Upper lobe of right lung (tissue), 1 donor: Measurements from ENCODE around the gene HMG20A. TPM values are rescaled to one million over a fixed set of nuclear protein-coding genes. Genes with fewer than 3 reads are reported as not detected.

Experiments used
- ATAC-seq: fragments of 200-7000 bp; cut with Tn5 transposase; one replicate; pipeline ENCODE4 v1.9.1; 2020; ENCODE audit warnings: mild to moderate bottlenecking, moderate library complexity
- DNase-seq: peaks from one replicate; pipeline ENCODE4 v3.0.0-alpha.2; 2020
- H3K27ac ChIP-seq: fragments of 200-600 bp; one replicate; pipeline ENCODE4 v1.8.0; 2022
- H3K27me3 ChIP-seq: fragments of 200-600 bp; one replicate; pipeline ENCODE4 v1.8.0; 2022; ENCODE audit warnings: mild to moderate bottlenecking
- H3K36me3 ChIP-seq: fragments of 200-600 bp; one replicate; pipeline ENCODE4 v1.8.0; 2022
- H3K4me1 ChIP-seq: fragments of 200-600 bp; one replicate; pipeline ENCODE4 v1.8.0; 2022
- H3K4me3 ChIP-seq: fragments of 200-600 bp; one replicate; pipeline ENCODE4 v1.8.0; 2022; ENCODE audit warnings: mild to moderate bottlenecking
- H3K9me3 ChIP-seq: fragments of 200-600 bp; one replicate; pipeline ENCODE4 v1.8.0; 2022
- intact Hi-C: fragments of 100-400 bp; cut with DNase I; formaldehyde crosslinking; loops from one replicate; pipeline ENCODE4 v1.11.0; 2022
- total RNA-seq: library from RNA; stranded (reverse); fragmentation: NEBNext Ultra II Directional; extraction: Animal tissue kit (Norgen Biotek cat#: 25700); gene quantifications from one replicate; pipeline ENCODE4 v1.2.1, GENCODE V29; 2021
- TF ChIP-seq, protein P1 (sequence below): fragments of 200-600 bp; IDR thresholded peaks from one replicate; pipeline ENCODE4 v1.8.0; 2022; ENCODE audit warnings: antibody characterized with exemption
- donor health status: DM: no; HTN: yes; CAD: no; lungs with severe emphysema.

The HMG20A gene
- total RNA-seq, 1 donor from 2014 or later = 41.9 TPM

DNA sequence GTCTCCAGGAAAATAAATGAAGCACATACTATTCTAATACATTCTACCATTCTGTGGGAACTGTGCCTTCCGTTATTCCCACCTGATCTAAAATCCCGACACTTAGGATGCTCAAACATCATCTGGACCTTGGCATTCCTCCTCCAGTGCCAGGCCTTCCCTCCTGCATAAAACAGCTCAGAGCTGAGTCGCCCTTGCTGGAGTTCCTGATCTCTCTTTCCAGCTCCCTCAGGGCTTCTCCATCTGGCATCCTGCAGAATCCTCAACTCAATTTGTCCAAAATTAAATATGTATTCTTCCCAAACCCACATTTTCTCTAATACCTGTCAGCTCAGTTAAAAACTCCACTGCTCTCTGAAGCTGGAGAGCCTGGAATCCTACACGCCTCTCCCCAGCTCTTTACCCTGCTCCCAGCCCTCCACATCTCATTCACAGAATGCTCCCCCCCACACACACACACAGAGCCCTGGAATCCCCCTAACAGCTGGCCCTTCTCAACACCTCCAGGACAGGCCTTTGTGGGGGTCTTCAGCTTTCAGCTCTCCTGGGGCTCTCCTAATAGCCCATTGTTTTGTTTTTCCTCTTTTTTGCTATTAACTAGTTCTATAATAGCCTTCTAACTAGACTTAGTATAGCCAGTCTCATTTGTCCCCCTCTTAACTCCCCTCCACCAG is 78.5 kb downstream of the HMG20A start:
- TF ChIP-seq, protein P1, sequence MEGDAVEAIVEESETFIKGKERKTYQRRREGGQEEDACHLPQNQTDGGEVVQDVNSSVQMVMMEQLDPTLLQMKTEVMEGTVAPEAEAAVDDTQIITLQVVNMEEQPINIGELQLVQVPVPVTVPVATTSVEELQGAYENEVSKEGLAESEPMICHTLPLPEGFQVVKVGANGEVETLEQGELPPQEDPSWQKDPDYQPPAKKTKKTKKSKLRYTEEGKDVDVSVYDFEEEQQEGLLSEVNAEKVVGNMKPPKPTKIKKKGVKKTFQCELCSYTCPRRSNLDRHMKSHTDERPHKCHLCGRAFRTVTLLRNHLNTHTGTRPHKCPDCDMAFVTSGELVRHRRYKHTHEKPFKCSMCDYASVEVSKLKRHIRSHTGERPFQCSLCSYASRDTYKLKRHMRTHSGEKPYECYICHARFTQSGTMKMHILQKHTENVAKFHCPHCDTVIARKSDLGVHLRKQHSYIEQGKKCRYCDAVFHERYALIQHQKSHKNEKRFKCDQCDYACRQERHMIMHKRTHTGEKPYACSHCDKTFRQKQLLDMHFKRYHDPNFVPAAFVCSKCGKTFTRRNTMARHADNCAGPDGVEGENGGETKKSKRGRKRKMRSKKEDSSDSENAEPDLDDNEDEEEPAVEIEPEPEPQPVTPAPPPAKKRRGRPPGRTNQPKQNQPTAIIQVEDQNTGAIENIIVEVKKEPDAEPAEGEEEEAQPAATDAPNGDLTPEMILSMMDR = no peak
- intact Hi-C loops = no loop called here
- ATAC-seq (no peak), DNase-seq (no peak)
- Histone ChIP-seq H3K27me3 (no peaks in the 10 kb centered on the region), H3K9me3 (no peaks in the 10 kb centered on the region), H3K4me3 (no peak overlapping the region), H3K27ac (no peak overlapping the region), H3K4me1 (peaks cover 42% of the 10 kb centered on the region), H3K36me3 (no peaks in the 10 kb centered on the region)

- no peak overlapping the region for H3K27ac ChIP-seq
- no peak for ATAC-seq
- H3K27me3 ChIP-seq = no peaks in the 10 kb centered on the region
- intact Hi-C loops = no loop called here
- no peaks in the 10 kb centered on the region for H3K9me3 ChIP-seq
- peaks cover 33% of the 10 kb centered on the region for H3K4me1 ChIP-seq
- no peak overlapping the region for H3K4me3 ChIP-seq
- TF ChIP-seq, protein P1 = no peak
- no peak for DNase-seq
- no peaks in the 10 kb centered on the region for H3K36me3 ChIP-seq
These were observed 80.3 kb downstream of the HMG20A start for GRCh38 chr15:77500989-77501388.

- Histone ChIP-seq H3K27me3 (no peaks in the 10 kb centered on the region), H3K4me3 (no peak overlapping the region), H3K9me3 (no peaks in the 10 kb centered on the region), H3K4me1 (peaks cover 34% of the 10 kb centered on the region), H3K36me3 (no peaks in the 10 kb centered on the region), H3K27ac (no peak overlapping the region)
- intact Hi-C loops = no loop called here
- DNase-seq (no peak), ATAC-seq (no peak)
- TF ChIP-seq, protein P1 = no peak
These were observed 81.8 kb downstream of the HMG20A start for GRCh38 chr15:77502379-77503095.

- no peaks in the 10 kb centered on the region for H3K27me3 ChIP-seq
These were observed 82.6 kb downstream of the HMG20A start for GRCh38 chr15:77503240-77503639.

DNA sequence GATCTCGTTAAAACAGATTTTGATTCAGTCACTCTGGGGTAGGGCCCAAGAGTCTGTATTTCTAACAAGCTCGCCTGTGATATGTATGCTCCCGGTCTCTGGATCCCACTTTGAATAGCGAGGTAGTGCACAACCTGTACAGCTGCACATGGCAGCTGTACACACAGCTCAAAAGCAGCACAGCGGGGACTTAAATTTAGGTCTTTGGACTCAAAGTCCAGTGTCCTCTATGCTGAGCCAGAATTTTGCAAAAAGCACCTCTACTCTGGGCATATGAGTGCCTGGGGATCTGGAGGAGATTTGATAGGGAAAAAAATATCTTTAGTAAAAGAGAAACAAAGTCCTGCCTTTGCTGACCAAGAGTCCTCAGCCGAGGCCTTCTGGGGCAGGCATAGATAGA is 83.1 kb downstream of the HMG20A start:
- H3K9me3 ChIP-seq = no peaks in the 10 kb centered on the region
- intact Hi-C loops = no loop called here
- DNase-seq = no peak

More at GRCh38 chr15:77503240-77503639, 82.6 kb downstream of the HMG20A start:
- TF ChIP-seq, protein P1 = no peak
- no peaks in the 10 kb centered on the region for H3K36me3 ChIP-seq
- H3K4me1 ChIP-seq = peaks cover 34% of the 10 kb centered on the region
- no peaks in the 10 kb centered on the region for H3K9me3 ChIP-seq
- no peak overlapping the region for H3K27ac ChIP-seq
- intact Hi-C loops = no loop called here
- no peak overlapping the region for H3K4me3 ChIP-seq
- DNase-seq (no peak), ATAC-seq (no peak)

More for the DNA sequence above, 83.1 kb downstream of the HMG20A start:
- Histone ChIP-seq H3K27ac (no peak overlapping the region), H3K4me3 (no peak overlapping the region), H3K4me1 (peaks cover 34% of the 10 kb centered on the region), H3K36me3 (no peaks in the 10 kb centered on the region), H3K27me3 (no peaks in the 10 kb centered on the region)
- ATAC-seq = no peak
- TF ChIP-seq, protein P1 = no peak
